GM18907 (cell line): ENCODE measurements around the gene TEAD1.

Experiments used
- ATAC-seq: cut with Tn5 transposase; IDR thresholded peaks from one replicate; pipeline ENCODE4 v1.9.1; 2021; ENCODE audit warnings: mild to moderate bottlenecking, moderate library complexity; ENCODE audit not compliant: unreplicated experiment

The TEAD1 gene

GRCh38 chr11:12706545-12707499 lies 32.6 kb downstream of the TEAD1 start:
- no peak for ATAC-seq

- ATAC-seq: no peak
These were observed 33.3 kb downstream of the TEAD1 start for GRCh38 chr11:12707500-12707880.

GRCh38 chr11:12711496-12711895 lies 37.3 kb downstream of the TEAD1 start:
- no peak for ATAC-seq

GRCh38 chr11:12712132-12712531 lies 37.9 kb downstream of the TEAD1 start:
- ATAC-seq: no peak

- ATAC-seq: no peak
These were observed 40.9 kb downstream of the TEAD1 start for GRCh38 chr11:12715131-12715530.

GRCh38 chr11:12715941-12716340 lies 41.7 kb downstream of the TEAD1 start:
- no peak for ATAC-seq

- no peak for ATAC-seq
These were observed 42.6 kb downstream of the TEAD1 start for GRCh38 chr11:12716816-12717215.

GRCh38 chr11:12717851-12718291 lies 43.6 kb downstream of the TEAD1 start:
- peak; percentile 96 for ATAC-seq

- ATAC-seq: no peak
These were observed 45.0 kb downstream of the TEAD1 start for GRCh38 chr11:12719221-12719620.

GRCh38 chr11:12721816-12722604 lies 47.8 kb downstream of the TEAD1 start:
- ATAC-seq: no peak

GRCh38 chr11:12723421-12724300 lies 49.4 kb downstream of the TEAD1 start:
- ATAC-seq: no peak

- ATAC-seq: no peak
These were observed 50.3 kb downstream of the TEAD1 start for GRCh38 chr11:12724301-12725054.

- no peak for ATAC-seq
These were observed 51.0 kb downstream of the TEAD1 start for GRCh38 chr11:12725055-12725862.

GRCh38 chr11:12725863-12726682 lies 51.9 kb downstream of the TEAD1 start:
- ATAC-seq: no peak

GRCh38 chr11:12727563-12728211 lies 53.5 kb downstream of the TEAD1 start:
- ATAC-seq: no peak

GRCh38 chr11:12728417-12728816 lies 54.2 kb downstream of the TEAD1 start:
- no peak for ATAC-seq

GRCh38 chr11:12729941-12730340 lies 55.7 kb downstream of the TEAD1 start:
- no peak for ATAC-seq

- ATAC-seq: no peak
These were observed 57.7 kb downstream of the TEAD1 start for GRCh38 chr11:12731841-12732336.
